Prostate gland (tissue), 2 donors: Measurements from ENCODE around the gene ACP4.

Source experiments
- POLR2A ChIP-seq: fragments of 450-650 bp; IDR thresholded peaks from one replicate; pipeline ENCODE4 v1.6.1; 2016; ENCODE audit warnings: antibody characterized with exemption, mild to moderate bottlenecking
- TF ChIP-seq, protein P1 (sequence below), 4 experiments: fragments of 200-600 bp in 2 of 4; fragments of 450-650 bp in 2 of 4; sonication (generic) in 2 of 4; IDR thresholded peaks; 1 replicate in 3 of 4; 2 replicates in 1 of 4; pipeline ENCODE4 v1.5.1; 2016 to 2019; ENCODE audit warnings: antibody characterized with exemption in 4 of 4, mild to moderate bottlenecking in 2 of 4, moderate library complexity in 2 of 4

DNA sequence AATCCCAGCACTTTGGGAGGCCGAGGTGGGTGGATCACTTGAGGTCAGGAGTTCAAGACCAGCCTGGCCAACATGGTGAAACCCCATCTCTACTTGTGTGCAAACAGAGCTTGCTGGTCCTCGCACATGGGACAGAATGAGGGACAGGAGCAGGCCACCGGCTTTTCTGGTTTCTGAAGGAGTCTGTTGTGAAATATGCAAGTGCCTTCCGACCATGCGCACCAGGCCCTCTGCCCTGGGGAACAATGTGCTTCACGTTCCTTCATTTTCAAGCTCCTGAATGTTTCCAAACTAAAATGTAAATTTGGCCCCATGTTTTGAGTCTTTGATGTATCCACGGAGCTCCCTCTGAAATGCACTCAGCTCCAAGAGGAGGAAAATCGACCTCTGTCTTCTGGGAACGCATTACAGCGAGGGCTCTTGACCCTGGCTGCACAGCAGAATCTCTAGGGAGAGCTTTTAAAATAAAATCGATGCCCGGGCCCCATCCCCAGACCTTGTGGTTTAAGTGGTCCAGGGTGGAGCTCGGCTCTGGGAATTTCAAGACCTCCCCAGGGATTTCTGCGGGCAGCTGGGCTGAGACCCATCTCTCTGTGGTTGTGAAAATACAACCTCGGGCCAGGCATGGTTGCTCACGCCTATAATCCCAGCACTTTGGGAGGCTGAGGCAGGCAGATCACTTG is 9.3 kb upstream of the ACP4 start:
- TF ChIP-seq, protein P1, sequence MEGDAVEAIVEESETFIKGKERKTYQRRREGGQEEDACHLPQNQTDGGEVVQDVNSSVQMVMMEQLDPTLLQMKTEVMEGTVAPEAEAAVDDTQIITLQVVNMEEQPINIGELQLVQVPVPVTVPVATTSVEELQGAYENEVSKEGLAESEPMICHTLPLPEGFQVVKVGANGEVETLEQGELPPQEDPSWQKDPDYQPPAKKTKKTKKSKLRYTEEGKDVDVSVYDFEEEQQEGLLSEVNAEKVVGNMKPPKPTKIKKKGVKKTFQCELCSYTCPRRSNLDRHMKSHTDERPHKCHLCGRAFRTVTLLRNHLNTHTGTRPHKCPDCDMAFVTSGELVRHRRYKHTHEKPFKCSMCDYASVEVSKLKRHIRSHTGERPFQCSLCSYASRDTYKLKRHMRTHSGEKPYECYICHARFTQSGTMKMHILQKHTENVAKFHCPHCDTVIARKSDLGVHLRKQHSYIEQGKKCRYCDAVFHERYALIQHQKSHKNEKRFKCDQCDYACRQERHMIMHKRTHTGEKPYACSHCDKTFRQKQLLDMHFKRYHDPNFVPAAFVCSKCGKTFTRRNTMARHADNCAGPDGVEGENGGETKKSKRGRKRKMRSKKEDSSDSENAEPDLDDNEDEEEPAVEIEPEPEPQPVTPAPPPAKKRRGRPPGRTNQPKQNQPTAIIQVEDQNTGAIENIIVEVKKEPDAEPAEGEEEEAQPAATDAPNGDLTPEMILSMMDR (IDR thresholded peaks at IDR 0.05), result no peak
- TF ChIP-seq POLR2A, result no peak
